Activated CD8-positive, alpha-beta memory T cell treated with anti-CD3 and anti-CD28 coated beads, Interleukin-2, amount 50 U/mL, for 4 hours (primary cell): ENCODE measurements around the gene CDH13.

Experiments
- DNase-seq: peaks from one replicate; pipeline ENCODE4 v3.0.0-alpha.2; 2020

The CDH13 gene

DNA sequence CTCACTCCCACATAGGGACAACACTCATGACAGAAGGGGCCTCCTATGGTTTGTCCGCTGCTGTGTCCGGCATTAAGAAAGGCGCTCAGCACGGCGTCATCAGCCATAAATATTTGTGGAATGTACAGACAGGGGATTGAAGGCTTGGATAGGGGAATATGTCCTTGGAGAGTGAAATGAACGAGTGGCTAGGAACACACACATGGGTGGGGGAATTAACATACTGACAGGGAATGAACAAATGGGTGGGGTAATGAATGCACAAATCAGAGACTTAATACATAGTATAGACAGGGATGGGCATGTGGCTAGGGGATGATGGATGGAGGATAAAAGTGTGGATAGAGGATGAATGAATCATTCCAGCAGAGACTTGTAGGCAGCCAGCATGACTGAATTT lies 1027.0 kb downstream of the CDH13 start:
- DNase-seq = no peak

DNA sequence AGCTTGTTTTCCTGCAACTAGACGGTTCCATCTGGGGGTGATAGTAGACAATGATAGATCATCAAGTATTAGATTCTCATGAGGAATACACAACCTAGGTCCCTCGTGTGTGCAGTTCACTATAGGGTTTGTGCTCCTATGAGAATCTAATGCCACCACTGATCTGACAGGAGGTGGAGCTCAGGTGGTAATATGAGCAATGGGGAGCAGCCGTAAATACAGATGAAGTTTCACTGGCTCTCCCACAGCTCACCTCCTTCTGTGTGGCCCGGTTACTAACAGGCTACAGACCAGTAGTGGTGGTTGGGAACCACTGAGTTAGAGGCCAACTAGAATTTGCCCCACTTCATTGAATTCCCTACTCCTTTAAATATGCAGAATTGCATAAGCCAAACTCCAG lies 1033.5 kb downstream of the CDH13 start:
- DNase-seq = no peak

DNA sequence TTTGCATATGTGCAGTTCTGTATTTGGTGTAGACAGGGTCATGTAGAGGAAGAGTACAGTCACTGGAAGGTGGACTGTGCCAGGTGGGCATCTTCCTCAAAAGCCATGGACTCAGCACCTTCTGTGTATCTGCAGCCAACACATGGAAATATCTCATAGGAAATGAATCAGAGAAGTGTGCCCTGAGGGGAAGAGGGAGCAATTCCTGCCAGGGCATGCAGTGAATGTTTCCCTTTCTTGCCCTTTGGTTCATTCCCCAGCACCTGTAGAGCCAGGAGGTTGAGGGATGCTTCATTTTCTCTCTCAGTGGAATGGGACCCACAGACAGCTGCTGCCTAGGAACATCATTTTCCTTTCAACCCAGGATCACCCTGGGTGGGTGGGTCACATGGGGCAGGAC lies 1034.9 kb downstream of the CDH13 start:
- DNase-seq = no peak

DNA sequence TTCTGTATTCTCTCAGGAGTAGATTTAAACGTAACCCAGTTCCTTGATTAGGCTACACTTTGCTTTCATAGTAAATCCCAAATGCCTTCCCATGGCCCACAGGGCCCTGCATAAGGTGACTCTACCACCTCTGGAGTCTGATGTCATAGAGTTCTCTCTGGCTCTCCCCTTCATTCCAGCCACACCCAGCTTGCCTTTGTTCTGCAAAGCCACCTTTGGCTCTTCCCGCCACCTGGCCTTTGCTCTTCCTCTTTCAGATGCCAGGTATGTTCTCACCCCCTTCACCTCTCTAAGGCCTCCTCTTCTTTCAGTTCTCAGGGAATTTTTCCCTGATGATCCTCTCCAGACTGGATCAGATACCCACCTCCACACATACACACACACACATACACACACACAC lies 1039.7 kb downstream of the CDH13 start:
- DNase-seq = no peak

DNA sequence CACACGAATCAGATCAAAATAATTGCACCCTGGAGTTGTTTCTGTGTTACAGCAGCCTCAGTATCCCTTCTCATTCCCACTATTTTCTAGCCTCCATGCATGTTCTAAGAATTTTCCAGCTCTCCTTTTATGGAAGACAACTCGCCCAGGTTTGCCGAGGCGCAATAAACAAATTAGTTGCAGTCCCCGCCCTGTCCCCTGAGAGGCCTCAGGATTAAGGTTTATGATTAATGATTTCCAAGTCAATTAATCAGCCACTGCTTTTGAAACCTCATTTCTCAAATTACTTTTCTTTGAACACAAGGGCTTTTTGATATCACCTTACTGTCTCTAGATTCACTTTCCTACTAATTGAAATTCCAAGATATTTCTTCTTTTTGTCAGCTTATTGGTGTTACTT lies 1042.7 kb downstream of the CDH13 start:
- DNase-seq = no peak

DNA sequence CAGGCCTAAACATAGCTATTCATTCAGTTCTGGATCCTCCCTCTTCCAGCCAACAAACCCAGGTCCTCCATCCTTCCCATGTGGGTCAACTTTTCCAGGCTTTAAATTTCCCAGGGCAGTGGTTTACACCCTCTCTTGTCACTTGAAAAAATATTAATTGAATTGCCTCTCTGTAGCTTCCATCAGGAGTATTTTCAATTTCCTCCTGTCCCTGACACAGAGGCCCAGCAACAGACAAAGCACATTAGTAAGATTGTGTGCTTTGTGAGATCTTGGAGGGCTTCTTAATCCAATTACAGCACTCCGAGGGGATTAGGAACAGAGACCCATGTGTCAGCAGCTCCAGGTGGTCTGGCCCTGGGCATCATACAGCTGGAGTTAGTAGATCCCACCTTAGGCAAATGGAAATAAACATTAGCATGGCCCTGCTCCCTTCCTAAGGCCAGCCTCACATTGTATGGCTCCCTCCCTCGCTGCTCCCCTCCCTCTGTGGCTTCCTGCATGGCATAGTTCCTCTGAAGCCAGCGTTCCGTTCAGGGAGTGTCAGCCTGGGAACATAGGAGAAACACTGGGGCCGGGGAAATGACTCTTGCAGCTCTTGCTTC lies 1048.3 kb downstream of the CDH13 start:
- no peak for DNase-seq

DNA sequence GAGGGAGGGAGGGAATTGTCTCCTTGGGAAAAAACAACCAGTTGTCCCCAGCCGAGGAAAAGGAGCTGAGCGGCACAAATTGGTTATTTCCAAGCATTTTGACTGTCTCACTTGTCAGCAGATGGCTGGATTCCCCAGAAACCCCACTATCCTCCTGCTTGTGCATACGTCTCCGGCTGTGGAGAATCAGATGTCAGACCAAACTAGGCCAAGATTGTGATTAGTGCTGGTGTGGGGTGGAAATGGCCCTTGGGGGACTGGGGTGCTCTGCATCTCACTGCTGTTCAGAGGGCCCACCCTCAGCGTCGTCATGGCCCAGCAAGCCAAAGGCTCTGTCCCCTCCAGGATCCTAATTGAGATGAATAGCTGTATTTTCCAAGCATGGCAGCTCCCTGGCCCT lies 1049.3 kb downstream of the CDH13 start:
- no peak for DNase-seq

DNA sequence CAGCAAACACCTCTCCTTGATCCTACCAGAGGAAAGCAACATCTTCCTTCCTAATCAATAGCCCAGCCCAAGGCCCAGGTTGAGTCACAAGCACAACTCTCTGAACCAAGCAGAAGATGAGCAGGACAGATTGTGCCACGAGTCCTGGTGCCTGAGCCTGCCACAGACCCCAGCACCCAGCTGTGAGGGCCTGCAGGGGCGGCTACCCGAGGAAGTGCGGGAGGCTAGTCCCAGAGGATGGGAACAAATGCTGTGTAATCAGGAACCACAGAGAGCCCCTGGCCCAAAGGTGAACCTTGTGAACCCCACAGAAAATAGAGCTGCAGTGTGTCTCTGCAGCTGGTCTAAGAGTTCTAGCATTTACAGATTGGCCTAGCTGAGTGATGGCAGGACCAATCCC lies 1054.2 kb downstream of the CDH13 start:
- DNase-seq = no peak

DNA sequence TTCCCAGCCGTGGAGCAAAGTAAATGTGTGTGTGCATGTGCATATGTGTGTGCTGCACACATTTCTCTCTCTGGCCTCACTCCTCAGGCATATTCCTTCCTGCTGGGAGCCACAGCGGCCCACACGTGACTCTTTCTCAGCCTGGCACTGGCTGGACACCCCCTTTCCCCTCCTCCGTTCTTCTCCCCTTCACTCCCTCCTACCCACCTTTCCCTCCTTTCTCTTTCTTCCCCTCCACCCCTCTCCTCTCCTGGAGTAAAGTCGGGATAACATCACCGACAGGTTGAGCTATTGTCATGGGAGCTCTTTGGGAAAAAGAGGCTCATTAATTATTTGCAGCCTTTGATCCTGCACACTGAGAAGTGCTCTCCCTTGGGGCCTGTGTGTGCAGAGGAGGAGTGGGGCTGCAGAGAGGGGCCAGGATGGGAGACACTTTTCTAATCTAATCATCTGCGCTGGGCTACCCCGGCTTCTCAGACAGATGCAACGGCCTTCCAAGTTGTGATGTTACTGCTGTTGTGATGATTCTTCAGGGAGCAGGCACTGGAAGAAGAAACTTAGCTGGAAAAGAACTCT lies 1054.7 kb downstream of the CDH13 start:
- no peak for DNase-seq

DNA sequence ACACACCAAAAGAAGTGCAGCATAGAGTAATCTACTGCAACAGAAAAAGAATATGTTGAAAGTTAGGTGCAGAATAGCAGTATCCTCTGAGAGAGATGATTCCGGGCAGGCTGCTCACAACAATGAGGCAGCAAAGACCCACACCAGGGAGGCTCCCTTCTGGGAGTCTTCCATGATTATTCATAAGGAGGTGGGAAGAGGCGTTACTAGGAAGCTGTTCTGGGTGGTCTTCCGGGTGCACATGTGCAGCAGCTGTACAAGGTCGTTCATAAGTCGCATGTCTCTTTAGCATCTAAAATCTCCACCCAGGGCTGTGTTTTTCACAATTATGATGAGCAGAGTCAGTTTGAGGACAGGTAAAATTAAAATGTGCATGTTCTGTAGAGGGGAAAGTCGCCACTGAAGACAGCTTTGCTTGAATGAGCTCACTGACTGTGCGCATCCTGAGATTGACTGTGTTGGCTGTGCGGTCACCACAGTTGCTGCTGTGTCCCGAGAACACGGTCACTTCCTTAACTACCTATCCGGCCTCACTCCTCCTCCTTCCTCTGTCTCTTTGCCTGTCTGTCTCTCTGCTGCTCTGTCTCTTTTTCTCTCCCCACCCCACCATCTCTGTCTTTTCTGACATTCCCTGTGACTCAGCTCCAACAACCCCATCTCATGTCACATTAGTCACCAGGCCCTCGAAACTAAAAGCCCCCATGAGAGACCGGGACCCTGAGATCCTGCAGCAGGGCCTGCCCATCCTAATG lies 1055.5 kb downstream of the CDH13 start:
- DNase-seq = no peak

DNA sequence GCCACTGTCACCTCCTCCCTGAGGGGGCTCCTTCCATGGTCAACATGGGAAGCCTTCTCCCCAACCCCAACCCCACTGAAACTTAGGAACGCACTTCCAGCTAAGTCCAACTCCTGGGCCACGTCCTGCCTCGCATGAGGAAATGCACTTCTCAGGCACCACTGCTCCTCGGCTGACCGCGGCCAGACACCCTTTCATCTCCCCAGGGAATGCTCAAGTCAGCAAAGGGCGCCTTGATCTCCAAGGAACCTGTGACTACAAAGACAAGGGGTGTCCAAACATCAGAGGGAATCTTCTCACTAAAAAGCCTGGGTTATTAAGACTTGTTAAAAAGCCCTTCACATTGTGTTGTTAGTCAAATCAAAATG lies 1056.1 kb downstream of the CDH13 start:
- no peak for DNase-seq

DNA sequence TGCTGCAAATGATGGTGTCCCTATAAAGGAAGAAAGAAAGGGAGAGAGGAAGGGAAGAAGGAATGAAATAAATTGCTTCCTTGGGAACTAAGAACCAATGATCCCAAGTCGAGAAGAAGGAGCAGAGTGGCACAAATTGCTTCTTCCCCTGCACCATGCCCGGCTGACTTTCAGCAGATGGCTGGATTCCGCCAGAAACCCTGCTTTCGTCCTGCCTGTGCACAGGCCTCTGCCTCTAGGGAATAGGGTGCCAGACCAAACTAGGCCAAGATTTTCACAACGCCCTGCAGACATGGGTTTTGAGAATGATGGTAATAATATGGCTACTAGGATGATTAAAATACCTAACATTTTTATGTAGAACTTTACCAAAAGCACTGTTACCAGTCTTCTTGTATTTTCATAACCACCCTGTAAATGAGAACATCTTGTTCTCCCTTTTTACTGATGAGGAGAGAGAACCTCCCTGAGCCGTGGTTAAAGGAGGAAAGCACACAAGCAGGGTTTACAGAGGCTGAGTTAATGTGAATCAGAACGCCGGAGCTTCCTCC lies 1058.9 kb downstream of the CDH13 start:
- no peak for DNase-seq

DNA sequence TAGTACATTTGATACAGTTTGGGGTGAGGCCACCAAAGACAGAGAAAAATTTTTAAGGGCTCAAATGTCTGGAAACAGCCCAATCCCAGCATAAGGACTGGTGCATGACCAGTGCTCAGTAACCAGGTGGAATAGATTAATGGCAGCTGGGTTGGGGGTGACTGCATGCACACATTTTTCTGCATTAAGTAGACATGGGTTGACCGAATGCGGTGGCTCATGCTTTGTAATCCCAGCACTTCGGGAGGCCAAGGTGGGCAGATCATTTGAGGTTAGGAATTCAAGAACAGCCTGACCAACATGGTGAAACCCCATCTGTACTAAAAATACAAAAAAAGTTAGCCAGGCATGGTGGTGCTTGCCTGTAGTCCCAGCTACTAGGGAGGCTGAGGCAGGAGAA lies 1060.0 kb downstream of the CDH13 start:
- DNase-seq = no peak

DNA sequence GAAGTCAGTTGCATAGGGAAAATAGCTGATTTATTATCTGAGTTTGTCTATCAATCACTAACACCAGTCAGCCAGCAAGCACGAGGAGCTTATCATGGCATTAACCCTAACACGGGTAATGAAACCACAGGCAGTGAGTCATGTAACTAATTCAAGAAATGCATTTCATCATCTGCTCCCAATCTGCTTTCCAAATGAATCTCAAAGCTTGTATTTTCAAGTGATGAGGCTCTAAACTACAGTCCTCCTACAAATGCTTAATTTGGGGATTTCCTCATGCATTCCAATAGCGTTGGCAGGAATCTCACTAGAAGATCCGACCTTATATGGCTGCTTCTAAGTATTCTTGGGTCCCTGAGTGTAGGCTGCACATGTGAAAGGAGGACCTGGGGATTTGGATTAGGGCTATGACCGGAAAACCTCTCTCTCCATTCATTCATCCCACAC lies 1062.6 kb downstream of the CDH13 start:
- DNase-seq = no peak

DNA sequence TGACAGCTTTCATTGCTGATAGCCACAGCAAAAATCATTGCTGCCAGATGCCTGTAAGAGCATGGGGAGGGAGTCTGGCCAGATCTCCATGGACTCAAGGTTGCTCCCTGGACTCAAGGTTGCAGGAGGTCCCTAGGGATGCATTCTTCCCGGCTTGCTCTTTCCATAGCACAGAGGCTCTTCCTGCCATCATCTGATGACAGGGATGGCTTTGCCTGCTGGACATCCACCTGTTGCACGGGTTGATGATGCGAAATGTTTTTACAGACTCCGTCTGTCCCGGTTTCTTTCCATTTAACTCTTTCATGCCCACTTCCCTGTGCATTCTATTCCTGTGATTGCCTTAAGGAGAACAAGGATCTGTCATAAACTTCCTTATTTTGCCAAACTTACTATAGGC lies 1065.5 kb downstream of the CDH13 start:
- DNase-seq = no peak

DNA sequence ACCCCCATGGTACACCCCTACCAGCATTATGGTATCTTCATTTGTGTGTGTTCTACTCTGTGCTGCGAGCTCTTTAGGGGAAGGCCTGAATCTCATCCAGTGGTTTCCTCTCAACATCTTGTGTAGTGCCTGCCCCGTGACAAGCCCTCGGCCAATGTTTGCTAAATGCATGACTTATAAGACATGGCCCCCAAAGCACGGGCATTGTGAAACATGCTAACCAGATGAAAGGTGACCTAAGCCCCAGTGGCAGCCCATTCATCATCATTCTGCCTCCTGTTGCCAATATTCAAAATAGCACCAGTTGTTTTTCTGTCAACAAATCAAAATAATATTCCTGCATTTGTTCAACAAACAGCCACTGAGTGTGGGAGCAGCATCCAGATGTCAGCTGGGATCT lies 1072.2 kb downstream of the CDH13 start:
- DNase-seq = no peak

DNA sequence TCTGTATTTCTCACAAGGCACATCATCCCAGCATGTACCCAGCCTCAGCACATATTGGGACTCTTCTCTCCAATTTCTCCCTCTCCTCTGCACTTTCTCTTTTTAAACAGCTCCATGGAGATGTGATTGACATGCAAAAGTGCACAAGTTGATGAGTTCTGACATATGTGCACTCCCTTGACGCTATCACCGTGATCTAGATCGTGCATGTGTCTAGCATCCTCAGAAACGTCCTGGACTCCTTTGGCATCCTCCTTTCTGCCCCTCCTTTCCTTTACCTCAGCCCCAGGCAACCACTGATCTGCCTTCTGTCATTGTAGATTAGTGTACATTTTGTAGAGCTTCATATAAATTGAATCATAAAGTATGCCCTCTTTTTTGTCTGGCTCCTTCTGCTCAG lies 1073.0 kb downstream of the CDH13 start:
- no peak for DNase-seq

DNA sequence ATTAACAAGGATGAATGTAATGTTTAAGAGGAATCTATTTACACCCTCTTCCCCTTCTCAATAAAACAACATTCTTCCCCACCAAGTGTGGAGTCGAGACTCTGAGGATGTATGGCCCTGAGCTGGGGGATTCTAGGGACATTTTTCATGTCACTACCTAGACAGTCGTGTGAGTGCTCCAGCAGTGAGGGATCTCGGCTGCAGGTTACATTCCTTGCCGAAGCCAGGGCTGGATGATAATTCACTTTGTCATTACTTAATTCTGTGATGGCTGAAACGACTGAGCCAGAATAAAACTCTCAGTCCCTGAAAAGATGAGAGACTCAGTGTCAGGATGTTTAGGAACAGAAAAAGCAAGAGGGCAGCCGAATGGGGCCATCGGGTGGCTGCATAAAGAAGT lies 1074.1 kb downstream of the CDH13 start:
- DNase-seq = no peak

DNA sequence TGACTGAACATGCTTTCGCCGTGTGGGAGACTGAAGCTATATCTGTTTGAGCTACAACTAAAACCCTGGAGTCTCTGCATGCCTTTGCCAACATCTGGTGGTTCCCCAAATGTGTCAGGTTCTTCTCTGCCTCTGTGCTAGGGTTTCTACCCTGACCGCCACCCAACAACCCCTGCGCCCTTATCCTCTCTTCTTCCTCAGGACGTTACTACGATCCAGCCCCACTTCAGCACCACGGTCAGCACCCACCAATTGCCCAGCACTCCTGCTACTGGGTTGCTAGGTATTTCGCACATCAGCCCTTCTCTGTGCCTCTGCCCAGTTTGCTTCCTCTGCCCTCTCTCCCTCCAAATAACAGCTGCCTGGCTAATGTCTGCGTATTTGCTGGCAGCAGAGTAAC lies 1074.7 kb downstream of the CDH13 start:
- DNase-seq = no peak

DNA sequence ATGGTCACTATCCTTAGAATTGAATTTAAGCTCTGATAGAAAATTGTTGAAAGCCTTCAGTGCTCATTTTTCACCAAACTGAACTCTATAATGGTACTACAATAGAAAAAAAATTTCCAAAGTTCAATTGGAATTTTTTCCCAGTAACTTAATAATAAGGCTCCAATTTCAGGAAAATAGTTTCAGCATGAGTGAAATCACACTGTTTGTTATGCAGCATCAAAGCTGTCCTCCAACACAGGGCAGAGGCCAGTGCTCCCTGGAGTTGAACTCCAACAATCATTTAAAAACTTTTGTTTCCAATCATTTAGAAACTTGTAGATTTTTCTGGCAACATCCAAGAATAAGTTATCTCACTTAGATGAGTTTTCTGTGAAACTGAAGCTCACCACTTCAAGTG lies 1077.9 kb downstream of the CDH13 start:
- DNase-seq = no peak

DNA sequence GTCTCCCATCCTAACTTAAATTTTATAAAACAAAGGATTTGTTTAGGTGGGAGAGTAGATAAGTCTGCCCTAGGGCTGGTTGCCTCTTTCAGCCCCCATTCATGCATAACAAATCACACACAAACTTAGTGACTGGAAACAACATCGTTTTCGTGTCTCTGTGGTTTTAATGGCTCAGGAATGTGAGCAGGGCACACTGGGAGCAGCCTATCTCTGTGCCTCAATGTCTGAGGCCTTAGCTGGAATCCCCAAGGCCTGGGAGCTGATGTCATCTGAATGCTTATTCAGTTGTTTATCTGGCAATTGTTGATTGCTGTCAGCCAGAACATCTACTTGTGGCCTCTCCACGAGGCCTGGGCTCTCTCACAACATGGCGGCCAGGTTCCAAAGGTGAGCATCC lies 1079.1 kb downstream of the CDH13 start:
- DNase-seq = no peak

DNA sequence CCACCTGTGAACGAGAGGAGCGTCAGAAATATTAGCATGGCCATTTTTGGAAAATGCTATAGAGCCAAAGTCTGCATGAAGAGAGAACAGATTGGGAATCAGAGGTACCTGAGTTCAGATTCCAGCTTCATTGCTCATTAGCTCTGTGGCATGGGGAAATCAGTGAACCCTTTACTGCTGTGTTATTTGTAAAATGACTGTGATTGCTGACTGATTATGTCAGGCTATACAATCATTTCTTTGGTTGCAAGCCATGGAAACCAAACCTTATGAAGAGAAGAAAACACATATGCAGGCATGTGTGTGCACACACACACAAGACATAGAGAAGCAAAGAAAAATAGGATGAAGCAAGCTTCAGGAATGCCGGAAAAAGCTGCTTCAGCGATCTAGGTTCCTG lies 1079.6 kb downstream of the CDH13 start:
- no peak for DNase-seq

DNA sequence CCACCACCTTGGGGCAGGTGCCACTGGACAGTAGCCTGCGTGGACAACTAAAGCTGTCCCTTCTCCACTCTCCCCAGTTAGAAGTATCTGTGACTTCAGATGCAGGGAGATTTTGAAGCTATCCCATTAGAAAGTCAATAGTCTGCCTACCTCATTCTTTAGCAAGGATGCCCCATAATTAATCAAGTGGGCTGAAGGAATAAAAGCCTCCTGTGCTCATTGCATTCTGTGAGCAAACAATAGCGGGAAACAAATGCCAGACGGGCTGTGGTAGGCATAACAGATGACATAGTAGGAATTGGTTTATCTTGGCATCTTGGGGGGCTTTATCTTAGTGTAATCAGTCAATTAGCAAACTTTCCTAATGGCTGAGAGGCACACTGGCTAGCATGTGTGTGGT lies 1084.3 kb downstream of the CDH13 start:
- no peak for DNase-seq

DNA sequence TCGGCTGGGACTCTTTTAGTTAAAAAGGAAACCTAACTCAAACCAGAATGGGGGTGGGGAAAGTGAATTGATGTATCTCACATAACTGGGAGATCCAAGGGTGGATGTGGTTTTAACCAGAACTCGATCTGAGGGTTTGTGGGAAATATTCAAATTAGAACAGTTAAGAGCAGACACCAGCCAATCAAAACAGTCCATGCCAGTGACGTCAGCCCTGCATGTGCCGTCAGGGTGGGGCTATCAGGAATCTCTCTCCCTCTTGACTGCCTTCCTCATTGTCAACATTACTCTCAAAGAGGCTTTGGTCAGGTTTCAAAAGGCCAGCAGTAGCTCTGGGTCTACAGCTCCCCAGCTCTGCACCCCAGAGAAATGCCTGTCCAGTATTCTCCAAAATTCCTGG lies 1086.8 kb downstream of the CDH13 start:
- no peak for DNase-seq

DNA sequence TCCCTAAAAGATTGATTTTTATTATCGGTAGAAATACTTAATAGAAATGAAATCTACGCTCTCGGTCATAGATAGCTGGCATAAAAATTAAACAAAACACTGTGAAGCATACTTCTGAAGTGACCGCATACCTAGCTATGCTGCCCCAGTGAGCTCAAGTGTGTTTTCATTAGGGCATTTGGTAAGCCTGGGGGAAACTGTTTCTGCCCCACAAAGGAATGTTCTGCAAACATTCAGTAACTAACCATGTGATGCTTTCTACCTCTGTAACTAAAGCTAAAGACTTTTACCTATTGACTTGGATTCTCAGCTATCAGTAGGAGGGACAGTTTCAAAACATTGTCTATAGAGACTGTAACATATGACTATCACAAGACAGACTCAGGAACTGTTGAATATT lies 1087.5 kb downstream of the CDH13 start:
- DNase-seq = no peak
